ENCODE data around the gene RIC8A. TPM values are rescaled to one million over a fixed set of nuclear protein-coding genes. Genes with fewer than 3 reads are reported as not detected.

Gene RIC8A
- total and polyA plus RNA-seq, 9 of the 15 experiments (the other 6 are each of a cell fraction or from before 2014, with no cell fraction given) = 10.7 to 108 (median 72.1) TPM

DNA sequence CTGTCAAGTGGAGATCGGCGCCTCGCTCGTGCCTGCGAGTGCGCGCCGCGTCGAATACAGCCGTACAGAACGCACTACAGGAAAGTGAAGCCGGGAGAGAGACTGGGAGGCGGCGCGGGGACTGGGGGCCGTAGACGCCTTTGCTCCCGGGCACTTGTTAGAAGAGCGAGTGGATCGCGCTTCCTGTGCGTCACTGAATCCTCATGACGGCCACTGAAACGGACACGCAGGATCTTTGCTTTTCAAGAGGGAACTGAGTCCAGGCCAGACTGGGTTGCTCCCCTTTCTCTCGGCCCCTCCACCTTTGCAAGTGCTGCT is 314 bp downstream of the RIC8A start (continued):
- TF ChIP-seq SNRNP70 (optimal IDR thresholded peaks at IDR 0.05; ENCODE audit: low read depth, low read length) = no peak
- no peak for TF ChIP-seq KLF16 (IDR thresholded peaks at IDR 0.05)
- TF ChIP-seq, protein P1, sequence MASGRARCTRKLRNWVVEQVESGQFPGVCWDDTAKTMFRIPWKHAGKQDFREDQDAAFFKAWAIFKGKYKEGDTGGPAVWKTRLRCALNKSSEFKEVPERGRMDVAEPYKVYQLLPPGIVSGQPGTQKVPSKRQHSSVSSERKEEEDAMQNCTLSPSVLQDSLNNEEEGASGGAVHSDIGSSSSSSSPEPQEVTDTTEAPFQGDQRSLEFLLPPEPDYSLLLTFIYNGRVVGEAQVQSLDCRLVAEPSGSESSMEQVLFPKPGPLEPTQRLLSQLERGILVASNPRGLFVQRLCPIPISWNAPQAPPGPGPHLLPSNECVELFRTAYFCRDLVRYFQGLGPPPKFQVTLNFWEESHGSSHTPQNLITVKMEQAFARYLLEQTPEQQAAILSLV (tag; IDR thresholded peaks at IDR 0.05) = no peak
- TF ChIP-seq, protein P2, sequence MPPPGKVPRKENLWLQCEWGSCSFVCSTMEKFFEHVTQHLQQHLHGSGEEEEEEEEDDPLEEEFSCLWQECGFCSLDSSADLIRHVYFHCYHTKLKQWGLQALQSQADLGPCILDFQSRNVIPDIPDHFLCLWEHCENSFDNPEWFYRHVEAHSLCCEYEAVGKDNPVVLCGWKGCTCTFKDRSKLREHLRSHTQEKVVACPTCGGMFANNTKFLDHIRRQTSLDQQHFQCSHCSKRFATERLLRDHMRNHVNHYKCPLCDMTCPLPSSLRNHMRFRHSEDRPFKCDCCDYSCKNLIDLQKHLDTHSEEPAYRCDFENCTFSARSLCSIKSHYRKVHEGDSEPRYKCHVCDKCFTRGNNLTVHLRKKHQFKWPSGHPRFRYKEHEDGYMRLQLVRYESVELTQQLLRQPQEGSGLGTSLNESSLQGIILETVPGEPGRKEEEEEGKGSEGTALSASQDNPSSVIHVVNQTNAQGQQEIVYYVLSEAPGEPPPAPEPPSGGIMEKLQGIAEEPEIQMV (tag; conservative IDR thresholded peaks at IDR 0.05; ENCODE audit: low read depth) = no peak
- TF ChIP-seq, protein P3, sequence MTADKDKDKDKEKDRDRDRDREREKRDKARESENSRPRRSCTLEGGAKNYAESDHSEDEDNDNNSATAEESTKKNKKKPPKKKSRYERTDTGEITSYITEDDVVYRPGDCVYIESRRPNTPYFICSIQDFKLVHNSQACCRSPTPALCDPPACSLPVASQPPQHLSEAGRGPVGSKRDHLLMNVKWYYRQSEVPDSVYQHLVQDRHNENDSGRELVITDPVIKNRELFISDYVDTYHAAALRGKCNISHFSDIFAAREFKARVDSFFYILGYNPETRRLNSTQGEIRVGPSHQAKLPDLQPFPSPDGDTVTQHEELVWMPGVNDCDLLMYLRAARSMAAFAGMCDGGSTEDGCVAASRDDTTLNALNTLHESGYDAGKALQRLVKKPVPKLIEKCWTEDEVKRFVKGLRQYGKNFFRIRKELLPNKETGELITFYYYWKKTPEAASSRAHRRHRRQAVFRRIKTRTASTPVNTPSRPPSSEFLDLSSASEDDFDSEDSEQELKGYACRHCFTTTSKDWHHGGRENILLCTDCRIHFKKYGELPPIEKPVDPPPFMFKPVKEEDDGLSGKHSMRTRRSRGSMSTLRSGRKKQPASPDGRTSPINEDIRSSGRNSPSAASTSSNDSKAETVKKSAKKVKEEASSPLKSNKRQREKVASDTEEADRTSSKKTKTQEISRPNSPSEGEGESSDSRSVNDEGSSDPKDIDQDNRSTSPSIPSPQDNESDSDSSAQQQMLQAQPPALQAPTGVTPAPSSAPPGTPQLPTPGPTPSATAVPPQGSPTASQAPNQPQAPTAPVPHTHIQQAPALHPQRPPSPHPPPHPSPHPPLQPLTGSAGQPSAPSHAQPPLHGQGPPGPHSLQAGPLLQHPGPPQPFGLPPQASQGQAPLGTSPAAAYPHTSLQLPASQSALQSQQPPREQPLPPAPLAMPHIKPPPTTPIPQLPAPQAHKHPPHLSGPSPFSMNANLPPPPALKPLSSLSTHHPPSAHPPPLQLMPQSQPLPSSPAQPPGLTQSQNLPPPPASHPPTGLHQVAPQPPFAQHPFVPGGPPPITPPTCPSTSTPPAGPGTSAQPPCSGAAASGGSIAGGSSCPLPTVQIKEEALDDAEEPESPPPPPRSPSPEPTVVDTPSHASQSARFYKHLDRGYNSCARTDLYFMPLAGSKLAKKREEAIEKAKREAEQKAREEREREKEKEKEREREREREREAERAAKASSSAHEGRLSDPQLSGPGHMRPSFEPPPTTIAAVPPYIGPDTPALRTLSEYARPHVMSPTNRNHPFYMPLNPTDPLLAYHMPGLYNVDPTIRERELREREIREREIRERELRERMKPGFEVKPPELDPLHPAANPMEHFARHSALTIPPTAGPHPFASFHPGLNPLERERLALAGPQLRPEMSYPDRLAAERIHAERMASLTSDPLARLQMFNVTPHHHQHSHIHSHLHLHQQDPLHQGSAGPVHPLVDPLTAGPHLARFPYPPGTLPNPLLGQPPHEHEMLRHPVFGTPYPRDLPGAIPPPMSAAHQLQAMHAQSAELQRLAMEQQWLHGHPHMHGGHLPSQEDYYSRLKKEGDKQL (CRISPR knock-in tag; IDR thresholded peaks at IDR 0.05; ENCODE audit: borderline replicate concordance) = 0 out of 2 replicates have a peak, but pooled peaks have one; percentile 62
- TF ChIP-seq PHB (CRISPR knock-in tag; IDR thresholded peaks at IDR 0.05) = no peak
- TF ChIP-seq SRSF3 (IDR thresholded peaks at IDR 0.05; ENCODE audit: insufficient read depth, low read length) = no peak
- TF ChIP-seq FOXK1 (CRISPR knock-in tag; IDR thresholded peaks at IDR 0.05; ENCODE audit: borderline replicate concordance) = no peak; the same call in 1 of the 2 replicates
- TF ChIP-seq ATF1 (CRISPR knock-in tag; IDR thresholded peaks at IDR 0.05) = no peak
- peak; percentile 58; the same call in 1 of the 2 replicates for TF ChIP-seq ATF1 (tag; IDR thresholded peaks at IDR 0.05)
- no peak for TF ChIP-seq MXI1 (IDR thresholded peaks at IDR 0.05; ENCODE audit: low read depth, low read length)
- TF ChIP-seq NCOA1 (IDR thresholded peaks at IDR 0.05; ENCODE audit: low read depth) = no peak; the same call in 1 of the 2 replicates
- TF ChIP-seq BHLHE40 (IDR thresholded peaks at IDR 0.05; ENCODE audit: low read length) = no peak
- TF ChIP-seq, protein P4, sequence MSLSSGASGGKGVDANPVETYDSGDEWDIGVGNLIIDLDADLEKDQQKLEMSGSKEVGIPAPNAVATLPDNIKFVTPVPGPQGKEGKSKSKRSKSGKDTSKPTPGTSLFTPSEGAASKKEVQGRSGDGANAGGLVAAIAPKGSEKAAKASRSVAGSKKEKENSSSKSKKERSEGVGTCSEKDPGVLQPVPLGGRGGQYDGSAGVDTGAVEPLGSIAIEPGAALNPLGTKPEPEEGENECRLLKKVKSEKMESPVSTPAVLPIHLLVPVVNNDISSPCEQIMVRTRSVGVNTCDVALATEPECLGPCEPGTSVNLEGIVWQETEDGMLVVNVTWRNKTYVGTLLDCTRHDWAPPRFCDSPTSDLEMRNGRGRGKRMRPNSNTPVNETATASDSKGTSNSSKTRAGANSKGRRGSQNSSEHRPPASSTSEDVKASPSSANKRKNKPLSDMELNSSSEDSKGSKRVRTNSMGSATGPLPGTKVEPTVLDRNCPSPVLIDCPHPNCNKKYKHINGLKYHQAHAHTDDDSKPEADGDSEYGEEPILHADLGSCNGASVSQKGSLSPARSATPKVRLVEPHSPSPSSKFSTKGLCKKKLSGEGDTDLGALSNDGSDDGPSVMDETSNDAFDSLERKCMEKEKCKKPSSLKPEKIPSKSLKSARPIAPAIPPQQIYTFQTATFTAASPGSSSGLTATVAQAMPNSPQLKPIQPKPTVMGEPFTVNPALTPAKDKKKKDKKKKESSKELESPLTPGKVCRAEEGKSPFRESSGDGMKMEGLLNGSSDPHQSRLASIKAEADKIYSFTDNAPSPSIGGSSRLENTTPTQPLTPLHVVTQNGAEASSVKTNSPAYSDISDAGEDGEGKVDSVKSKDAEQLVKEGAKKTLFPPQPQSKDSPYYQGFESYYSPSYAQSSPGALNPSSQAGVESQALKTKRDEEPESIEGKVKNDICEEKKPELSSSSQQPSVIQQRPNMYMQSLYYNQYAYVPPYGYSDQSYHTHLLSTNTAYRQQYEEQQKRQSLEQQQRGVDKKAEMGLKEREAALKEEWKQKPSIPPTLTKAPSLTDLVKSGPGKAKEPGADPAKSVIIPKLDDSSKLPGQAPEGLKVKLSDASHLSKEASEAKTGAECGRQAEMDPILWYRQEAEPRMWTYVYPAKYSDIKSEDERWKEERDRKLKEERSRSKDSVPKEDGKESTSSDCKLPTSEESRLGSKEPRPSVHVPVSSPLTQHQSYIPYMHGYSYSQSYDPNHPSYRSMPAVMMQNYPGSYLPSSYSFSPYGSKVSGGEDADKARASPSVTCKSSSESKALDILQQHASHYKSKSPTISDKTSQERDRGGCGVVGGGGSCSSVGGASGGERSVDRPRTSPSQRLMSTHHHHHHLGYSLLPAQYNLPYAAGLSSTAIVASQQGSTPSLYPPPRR (CRISPR knock-in tag; IDR thresholded peaks at IDR 0.05; ENCODE audit: borderline replicate concordance) = 0 out of 2 replicates have a peak, but pooled peaks have one; percentile 9
